Epidermal melanocyte (primary cell): ENCODE measurements around the gene TMEM63B.
"Not testable (repeated sequence)": the region's sequence is repeated elsewhere in the genome, so short reads cannot be mapped to it uniquely, and the experiment has no call there.

Experiments used
- DNase-seq: peaks from one replicate; pipeline ENCODE4 v3.0.0; 2011; ENCODE audit warnings: low spot score; ENCODE audit not compliant: insufficient read length

The TMEM63B gene

DNA sequence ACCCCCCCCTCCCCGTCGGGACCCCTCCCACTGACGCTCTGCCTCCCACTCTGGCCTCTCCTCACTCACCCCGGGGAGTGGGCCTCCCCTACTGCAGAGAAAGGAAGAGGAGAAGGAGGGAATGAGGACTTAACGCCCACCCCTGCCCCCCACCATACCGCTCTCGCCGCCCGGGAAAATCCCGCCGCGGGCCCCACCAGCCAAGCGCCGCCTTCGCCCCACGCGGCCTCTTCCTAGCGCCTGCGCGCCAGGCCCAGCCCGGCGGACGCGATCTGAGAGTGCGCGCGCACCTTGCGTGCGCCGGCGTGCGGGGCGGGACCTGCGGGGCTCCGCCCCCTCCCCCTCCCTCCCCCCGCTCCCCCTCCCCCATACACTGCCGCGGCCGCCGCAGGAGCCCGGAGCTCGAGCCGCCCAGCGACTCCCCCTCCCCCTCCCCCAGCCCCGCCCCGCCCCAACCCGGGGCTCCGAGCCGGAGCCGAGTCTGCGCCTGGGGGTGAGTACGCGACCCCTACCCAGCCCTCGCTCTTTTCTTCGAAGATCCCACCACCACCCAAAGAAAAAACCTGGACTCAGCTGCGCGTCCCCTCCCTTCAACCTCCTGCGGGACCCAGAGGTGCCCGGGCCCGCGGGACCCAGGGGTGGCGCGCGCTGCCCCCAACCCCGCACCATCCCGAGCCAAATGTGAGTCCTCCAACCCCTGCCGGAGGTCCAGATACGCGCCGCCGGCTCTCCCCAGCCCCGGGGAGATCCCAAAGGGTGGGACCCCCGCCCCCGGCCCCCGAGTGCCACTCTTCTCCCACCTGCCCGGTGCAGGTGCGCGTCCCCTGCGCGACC, at the start of gene TMEM63B, which contains the start of gene MRPL14:
TSS of gene TMEM63B (plus strand) at position 369 of the 834 bp plus-strand sequence. CDS start 7,031 bp downstream, outside the sequence.
TSS of gene MRPL14 (minus strand) at position 267 of the 834 bp plus-strand sequence. CDS start 10,841 bp downstream, outside the sequence.
- DNase-seq: peak; percentile 98

DNA sequence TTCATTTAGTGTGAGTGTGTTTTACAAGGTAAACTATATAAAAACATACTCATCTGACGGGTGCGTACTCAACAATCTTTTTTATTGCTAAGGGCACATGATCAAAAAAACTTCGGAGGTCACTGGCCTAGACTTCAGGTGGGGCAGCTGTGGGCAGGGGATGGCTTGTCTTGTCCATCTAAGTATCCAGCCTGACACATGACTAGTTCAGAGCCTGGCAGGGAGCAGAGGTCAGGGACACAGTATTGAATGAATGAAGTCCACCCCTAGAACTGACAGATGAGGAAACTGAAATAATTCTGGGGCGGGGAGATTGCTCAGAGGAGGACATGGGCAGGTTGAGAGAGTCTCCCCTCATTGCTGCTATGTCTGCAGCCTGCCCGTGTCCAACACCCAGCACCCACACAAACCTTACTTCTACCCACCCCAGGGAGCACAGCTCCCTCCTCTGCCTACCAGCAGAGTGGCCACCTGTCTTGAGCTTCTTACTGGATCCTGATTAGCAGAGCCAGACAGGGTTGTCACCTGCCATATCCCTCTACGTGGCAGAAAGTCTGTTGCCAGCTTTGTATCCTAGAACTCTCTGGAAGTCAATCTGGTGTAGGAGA, 49.0 kb upstream of the TMEM63B start:
- no peak for DNase-seq

DNA sequence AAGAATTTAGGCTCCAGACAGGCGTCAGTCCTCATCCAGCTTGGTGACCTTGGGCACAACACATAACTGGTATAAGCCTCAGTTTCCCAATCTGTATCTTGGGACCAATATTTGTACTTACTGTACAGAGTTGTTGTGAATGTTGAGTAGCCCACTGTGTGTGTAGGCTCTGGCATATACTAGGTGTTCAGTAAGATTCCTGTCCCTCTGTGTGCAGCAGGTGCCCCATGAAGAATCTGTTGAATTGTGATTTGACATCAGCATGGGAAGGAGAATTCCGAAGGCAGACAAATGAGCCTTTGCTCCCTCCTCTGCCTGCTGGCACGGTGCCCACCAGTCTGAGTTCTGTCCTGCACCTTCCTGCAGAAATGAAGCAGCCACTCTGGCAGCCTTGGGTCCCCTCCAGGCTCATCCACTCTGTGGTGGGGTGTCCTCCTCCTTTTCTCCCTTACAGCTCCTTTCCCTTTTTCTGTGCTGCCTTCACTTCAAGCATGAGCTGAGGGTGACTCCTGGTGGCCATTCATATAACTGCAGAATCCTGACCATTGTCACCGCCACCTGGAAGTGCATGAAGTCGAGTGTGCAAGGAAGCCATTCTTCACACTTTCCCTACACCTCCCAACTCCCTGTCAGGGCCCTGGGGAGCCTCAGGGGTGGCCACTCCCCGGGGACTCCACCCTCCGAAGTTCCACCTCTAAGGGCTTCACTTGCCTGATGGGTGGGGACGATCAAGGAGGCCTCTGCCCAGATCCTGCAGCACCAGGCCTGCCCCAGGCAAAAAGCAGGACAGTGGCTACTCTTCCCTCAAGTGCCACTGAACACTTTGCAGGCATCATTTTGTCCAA, 48.3 kb upstream of the TMEM63B start:
- DNase-seq: peak; percentile 93

DNA sequence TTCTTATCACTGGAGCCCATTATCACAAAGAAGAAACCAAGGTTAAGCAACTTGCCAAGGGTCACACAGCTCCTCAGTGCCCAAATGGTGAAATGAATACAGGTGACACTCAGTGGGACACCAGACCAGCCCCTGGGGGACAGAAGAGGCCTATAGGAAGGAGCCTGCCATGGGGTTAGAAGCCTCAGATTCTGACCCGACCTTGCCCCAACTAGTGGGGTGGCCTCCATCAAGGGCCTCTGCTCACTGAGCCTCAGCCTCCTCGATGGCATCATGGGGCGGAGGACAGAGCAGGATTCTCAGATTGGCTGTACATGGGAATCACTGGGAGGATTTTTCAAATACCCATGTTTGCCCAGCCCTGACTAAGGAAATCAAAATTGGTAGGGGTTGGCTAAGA, 47.7 kb upstream of the TMEM63B start:
- no peak for DNase-seq

- no peak for DNase-seq
Measured at GRCh38 chr6:44080561-44081521, 46.5 kb upstream of the TMEM63B start.

- no peak for DNase-seq
Measured at GRCh38 chr6:44081753-44082152, 45.6 kb upstream of the TMEM63B start.

GRCh38 chr6:44082872-44083321, 44.5 kb upstream of the TMEM63B start:
- no peak for DNase-seq

- DNase-seq: no peak
Measured at GRCh38 chr6:44084231-44085014, 42.9 kb upstream of the TMEM63B start.

DNA sequence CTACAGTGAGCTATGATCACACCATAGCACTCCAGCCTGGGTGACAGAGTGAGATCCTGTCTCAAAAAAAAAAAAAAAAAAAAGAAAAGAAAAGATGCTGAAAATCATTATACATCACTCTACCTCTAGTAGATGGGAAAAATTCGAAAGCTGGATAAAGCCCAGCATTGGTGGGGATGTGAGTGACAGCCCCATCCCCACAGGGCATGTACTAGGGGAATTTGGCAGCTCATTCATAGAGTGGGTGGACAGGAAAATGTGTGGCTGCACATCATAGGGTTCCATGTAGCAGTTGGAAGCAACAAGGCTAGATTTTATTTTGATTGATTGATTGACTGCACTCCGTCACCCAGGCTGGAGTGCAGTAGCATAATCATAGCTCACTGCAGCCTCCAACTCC, 42.1 kb upstream of the TMEM63B start:
- no peak for DNase-seq

DNA sequence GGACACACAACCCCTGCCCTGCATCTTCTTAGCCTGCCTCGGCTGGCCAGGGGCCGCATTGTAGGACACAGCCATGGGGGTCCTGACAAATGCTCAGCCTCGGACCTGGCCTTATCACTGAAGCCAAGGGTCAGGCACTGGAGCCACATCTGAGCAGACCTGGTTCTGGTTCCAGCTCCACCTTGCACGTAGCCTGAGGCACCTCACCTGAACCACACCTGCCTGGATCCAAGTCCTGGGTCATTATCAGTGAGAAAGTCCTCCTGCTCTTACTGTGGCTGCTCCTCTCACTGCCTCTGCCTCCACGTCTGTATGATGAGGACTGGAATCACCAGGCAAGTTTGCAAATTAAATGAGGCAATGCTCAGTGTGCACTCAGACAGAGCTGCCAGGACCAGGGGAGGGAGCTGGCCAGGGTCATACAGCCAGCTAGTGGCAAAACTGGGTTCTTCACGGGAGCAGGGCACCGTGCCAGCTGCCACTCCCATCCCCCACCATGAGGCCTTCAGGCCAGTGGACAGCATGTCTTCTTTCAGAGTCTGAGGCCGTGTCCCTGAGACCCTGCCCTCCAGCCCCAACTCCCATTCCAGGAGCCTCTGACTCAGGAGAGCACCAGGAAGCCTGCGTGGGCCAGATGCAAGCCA, 40.3 kb upstream of the TMEM63B start:
- DNase-seq: no peak

DNA sequence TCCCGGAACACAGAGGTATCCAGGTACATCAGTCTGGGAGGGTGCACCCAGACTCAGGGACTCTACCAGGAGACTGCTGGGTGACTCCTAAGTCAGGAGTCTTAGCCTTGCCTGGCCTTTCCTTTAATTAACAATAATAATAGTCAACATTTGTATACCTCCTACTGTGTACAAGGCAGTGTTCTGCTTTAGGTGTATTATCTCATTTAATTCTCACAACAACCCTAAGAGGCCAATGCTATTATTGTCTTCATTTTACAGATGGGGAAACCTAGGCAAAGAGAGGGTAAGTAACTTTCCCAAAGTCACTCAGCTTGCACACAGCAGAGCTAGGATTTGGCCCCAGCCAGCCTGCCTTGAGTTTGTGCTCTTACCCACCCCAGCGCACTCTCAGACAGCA, 39.7 kb upstream of the TMEM63B start:
- DNase-seq: no peak

DNA sequence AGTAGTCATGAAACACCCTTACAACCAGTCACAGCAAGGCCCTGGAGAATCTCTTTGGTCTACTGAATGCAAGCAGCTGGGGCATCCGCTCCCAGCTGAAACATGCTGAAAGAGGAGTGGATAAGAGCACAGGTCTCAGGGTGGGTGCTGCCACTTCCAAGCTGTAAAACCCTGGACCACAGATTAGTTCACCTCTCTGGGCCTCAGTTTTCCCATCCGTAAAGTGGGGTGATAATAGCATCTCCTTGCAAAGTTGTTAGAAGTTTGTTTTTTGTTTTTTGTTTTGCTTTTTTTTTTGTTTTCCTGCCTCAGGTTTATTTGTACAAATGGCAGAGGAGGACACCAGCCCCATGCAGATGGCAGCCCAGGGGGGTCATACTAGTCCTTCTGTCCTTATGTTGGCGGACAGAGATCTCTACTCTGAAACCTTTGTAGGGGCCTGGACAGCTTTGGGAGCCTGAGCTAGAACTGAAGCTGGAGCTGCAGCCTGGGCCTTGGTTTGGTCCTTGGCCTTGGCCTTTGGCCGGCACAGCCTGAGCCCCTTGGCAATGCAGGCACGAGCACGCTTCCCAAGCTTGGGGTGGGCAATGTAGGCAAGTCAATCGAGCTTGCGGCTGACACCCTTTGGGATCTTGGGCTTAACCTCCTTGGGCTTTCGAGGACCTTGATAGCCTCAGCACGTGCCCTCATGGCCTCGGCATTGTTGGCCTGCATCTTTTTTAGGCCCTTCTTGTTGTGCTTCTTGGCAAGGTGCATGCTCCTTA, 38.3 kb upstream of the TMEM63B start:
- DNase-seq: no peak

- DNase-seq: no peak
Measured at GRCh38 chr6:44090465-44090864, 36.9 kb upstream of the TMEM63B start.

- not testable (repeated sequence) for DNase-seq
Measured at GRCh38 chr6:44091356-44091755, 36.0 kb upstream of the TMEM63B start.

DNA sequence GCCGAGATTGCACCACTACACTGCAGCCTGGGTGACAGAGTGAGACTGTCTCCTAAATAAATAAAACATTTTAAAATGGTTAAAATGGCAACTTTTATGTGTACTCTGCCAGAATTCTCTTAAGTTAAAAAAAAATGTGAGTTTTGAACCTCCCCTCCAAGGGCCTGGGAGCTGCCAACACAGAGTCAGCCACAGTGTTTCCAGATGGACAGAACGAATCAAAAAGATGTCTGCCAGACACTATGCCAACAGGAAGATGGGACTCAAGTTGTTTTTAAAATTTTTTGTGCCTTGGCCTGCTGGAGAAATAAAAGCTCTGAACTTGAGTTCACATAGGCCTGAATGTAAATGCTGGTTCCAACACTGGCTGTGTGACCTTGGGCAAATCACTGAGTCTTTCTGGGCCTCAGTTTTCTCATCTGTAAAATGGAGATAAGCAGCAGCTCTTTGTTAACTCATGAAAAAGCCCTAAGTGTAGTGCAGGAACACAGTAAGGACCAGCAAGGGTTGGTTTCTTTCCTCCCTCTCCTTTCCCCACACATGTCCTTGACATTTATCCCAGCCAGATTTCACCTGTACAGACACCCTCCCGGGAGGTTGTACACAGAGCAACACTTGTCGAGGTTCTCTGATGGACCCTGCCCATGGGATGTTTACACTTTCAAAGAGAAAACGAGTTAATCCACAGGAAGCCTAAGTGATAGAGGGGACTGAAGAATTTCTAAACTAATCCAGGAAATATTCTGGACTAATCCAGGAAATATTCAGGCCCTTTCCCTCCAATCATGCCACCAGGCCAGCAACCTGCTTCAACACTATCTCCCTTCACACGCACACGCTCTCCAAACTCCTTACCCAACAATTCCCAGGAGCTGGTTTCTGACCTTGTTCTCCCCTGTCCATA, 35.1 kb upstream of the TMEM63B start:
- DNase-seq: no peak

DNA sequence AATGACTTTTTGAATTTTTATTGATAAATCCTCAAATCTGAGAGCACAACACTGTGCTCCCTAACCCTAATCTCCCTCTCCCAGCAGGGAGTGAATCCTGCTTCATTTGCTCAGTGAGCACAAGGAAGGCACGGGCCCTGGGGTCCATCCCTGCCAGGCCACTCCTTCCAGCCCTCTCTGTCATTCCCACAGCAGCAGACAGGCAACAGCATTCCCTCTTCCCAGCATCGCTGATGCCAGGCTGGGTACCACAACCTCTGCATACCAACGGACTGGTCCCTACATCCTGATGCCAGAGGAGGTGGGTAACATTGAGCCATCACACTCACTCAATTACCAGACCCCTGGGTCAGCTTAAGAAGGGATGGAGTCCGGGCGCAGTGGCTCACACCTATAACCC, 34.3 kb upstream of the TMEM63B start:
- no peak for DNase-seq

DNA sequence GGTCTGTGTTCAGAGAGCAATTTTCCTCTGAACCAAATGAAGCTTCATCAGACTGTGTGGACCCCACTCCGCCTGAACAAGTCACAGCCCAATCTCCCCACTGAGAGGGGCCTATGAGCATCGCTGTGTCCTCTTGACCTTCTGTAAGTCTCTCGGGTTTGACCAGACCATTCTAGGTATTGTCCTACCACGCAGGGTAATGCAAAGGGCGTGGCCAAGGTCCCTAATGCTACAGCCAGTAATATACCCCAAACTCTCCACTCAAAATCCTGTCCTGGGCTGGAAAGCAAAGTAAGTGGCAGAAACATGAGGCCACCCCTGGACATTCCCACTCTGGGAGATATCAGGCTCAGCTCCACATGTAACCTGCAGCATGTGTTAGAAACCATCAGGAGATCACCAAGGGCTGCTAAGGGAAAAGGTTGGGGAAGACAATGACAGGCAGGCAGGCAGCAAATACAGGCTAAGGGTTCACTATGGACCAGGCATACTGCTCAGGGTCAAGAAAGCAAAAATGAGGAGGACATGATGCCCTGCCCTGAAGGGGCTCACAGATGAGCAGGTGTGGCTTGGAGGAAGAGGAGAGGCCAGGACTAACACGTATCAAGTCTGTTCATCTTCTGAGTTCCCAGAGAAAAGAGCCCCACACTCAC, 33.5 kb upstream of the TMEM63B start:
- no peak for DNase-seq
